ENCODE results near the gene SPATA2.

Gene SPATA2

GRCh38 chr20:49909499-49910339 is 5.6 kb downstream of the SPATA2 start:
- Histone ChIP-seq H3K9ac (ENCODE audit: low read depth, low read length) (no peak overlapping the region), H3K4me1 (ENCODE audit: control insufficient read depth, insufficient read depth, low read length) (peaks cover 6% of the 10 kb centered on the region), H3K27ac (ENCODE audit: low read depth, low read length) (no peak overlapping the region), H3K27me3 (ENCODE audit: control insufficient read depth, insufficient read depth, low read length) (no peaks in the 10 kb centered on the region), H3K9me3 (ENCODE audit: control insufficient read depth, insufficient read depth, low read length) (no peaks in the 10 kb centered on the region), H3K36me3 (ENCODE audit: control insufficient read depth, insufficient read depth, low read length) (peaks cover 32% of the 10 kb centered on the region), H3K4me3 (ENCODE audit: low read depth, low read length) (no peak overlapping the region)

GRCh38 chr20:49908258-49908565 is 7.1 kb downstream of the SPATA2 start:
- Histone ChIP-seq H3K4me1 (ENCODE audit: control insufficient read depth, insufficient read depth, low read length) (no peaks in the 10 kb centered on the region), H3K36me3 (ENCODE audit: control insufficient read depth, insufficient read depth, low read length) (peaks cover 42% of the 10 kb centered on the region), H3K27ac (ENCODE audit: low read depth, low read length) (no peak overlapping the region), H3K4me3 (ENCODE audit: low read depth, low read length) (no peak overlapping the region), H3K9me3 (ENCODE audit: control insufficient read depth, insufficient read depth, low read length) (no peaks in the 10 kb centered on the region), H3K27me3 (ENCODE audit: control insufficient read depth, insufficient read depth, low read length) (no peaks in the 10 kb centered on the region), H3K9ac (ENCODE audit: low read depth, low read length) (no peak overlapping the region)

GRCh38 chr20:49907405-49908257 is 7.7 kb downstream of the SPATA2 start:
- Histone ChIP-seq H3K4me3 (ENCODE audit: low read depth, low read length) (no peak overlapping the region), H3K9ac (ENCODE audit: low read depth, low read length) (no peak overlapping the region)

GRCh38 chr20:49906615-49907154 is 8.6 kb downstream of the SPATA2 start:
- Histone ChIP-seq H3K27ac (ENCODE audit: low read depth, low read length) (no peak overlapping the region), H3K4me1 (ENCODE audit: control insufficient read depth, insufficient read depth, low read length) (no peaks in the 10 kb centered on the region), H3K36me3 (ENCODE audit: control insufficient read depth, insufficient read depth, low read length) (peaks cover 43% of the 10 kb centered on the region), H3K4me3 (ENCODE audit: low read depth, low read length) (no peak overlapping the region), H3K9ac (ENCODE audit: low read depth, low read length) (no peak overlapping the region), H3K27me3 (ENCODE audit: control insufficient read depth, insufficient read depth, low read length) (no peaks in the 10 kb centered on the region), H3K9me3 (ENCODE audit: control insufficient read depth, insufficient read depth, low read length) (no peaks in the 10 kb centered on the region)

More at GRCh38 chr20:49907405-49908257, 7.7 kb downstream of the SPATA2 start:
- no peaks in the 10 kb centered on the region for H3K9me3 ChIP-seq (ENCODE audit: control insufficient read depth, insufficient read depth, low read length)
- H3K27me3 ChIP-seq (ENCODE audit: control insufficient read depth, insufficient read depth, low read length), result no peaks in the 10 kb centered on the region
- no peaks in the 10 kb centered on the region for H3K4me1 ChIP-seq (ENCODE audit: control insufficient read depth, insufficient read depth, low read length)
- H3K27ac ChIP-seq (ENCODE audit: low read depth, low read length), result no peak overlapping the region
- H3K36me3 ChIP-seq (ENCODE audit: control insufficient read depth, insufficient read depth, low read length), result peaks cover 43% of the 10 kb centered on the region

- peaks cover 43% of the 10 kb centered on the region for H3K36me3 ChIP-seq (ENCODE audit: control insufficient read depth, insufficient read depth, low read length)
These were observed 9.2 kb downstream of the SPATA2 start for GRCh38 chr20:49906101-49906604.

GRCh38 chr20:49905415-49906091 is 9.8 kb downstream of the SPATA2 start:
- Histone ChIP-seq H3K4me1 (ENCODE audit: control insufficient read depth, insufficient read depth, low read length) (no peaks in the 10 kb centered on the region), H3K27me3 (ENCODE audit: control insufficient read depth, insufficient read depth, low read length) (no peaks in the 10 kb centered on the region), H3K9ac (ENCODE audit: low read depth, low read length) (no peak overlapping the region), H3K4me3 (ENCODE audit: low read depth, low read length) (no peak overlapping the region), H3K27ac (ENCODE audit: low read depth, low read length) (no peak overlapping the region), H3K9me3 (ENCODE audit: control insufficient read depth, insufficient read depth, low read length) (no peaks in the 10 kb centered on the region), H3K36me3 (ENCODE audit: control insufficient read depth, insufficient read depth, low read length) (peaks cover 43% of the 10 kb centered on the region)

More at GRCh38 chr20:49906101-49906604, 9.2 kb downstream of the SPATA2 start:
- H3K4me1 ChIP-seq (ENCODE audit: control insufficient read depth, insufficient read depth, low read length), result no peaks in the 10 kb centered on the region
- H3K9ac ChIP-seq (ENCODE audit: low read depth, low read length), result no peak overlapping the region
- H3K27me3 ChIP-seq (ENCODE audit: control insufficient read depth, insufficient read depth, low read length), result no peaks in the 10 kb centered on the region
- H3K4me3 ChIP-seq (ENCODE audit: low read depth, low read length), result no peak overlapping the region
- H3K9me3 ChIP-seq (ENCODE audit: control insufficient read depth, insufficient read depth, low read length), result no peaks in the 10 kb centered on the region
- H3K27ac ChIP-seq (ENCODE audit: low read depth, low read length), result no peak overlapping the region

GRCh38 chr20:49904440-49905214 is 10.7 kb downstream of the SPATA2 start:
- Histone ChIP-seq H3K36me3 (ENCODE audit: control insufficient read depth, insufficient read depth, low read length) (peaks cover 43% of the 10 kb centered on the region), H3K27me3 (ENCODE audit: control insufficient read depth, insufficient read depth, low read length) (no peaks in the 10 kb centered on the region), H3K27ac (ENCODE audit: low read depth, low read length) (no peak overlapping the region), H3K9ac (ENCODE audit: low read depth, low read length) (no peak overlapping the region), H3K4me1 (ENCODE audit: control insufficient read depth, insufficient read depth, low read length) (no peaks in the 10 kb centered on the region), H3K9me3 (ENCODE audit: control insufficient read depth, insufficient read depth, low read length) (no peaks in the 10 kb centered on the region), H3K4me3 (ENCODE audit: low read depth, low read length) (no peak overlapping the region)

- no peaks in the 10 kb centered on the region for H3K9me3 ChIP-seq (ENCODE audit: control insufficient read depth, insufficient read depth, low read length)
- no peaks in the 10 kb centered on the region for H3K4me1 ChIP-seq (ENCODE audit: control insufficient read depth, insufficient read depth, low read length)
- no peak overlapping the region for H3K27ac ChIP-seq (ENCODE audit: low read depth, low read length)
- H3K4me3 ChIP-seq (ENCODE audit: low read depth, low read length), result no peak overlapping the region
- H3K27me3 ChIP-seq (ENCODE audit: control insufficient read depth, insufficient read depth, low read length), result no peaks in the 10 kb centered on the region
- no peak overlapping the region for H3K9ac ChIP-seq (ENCODE audit: low read depth, low read length)
- H3K36me3 ChIP-seq (ENCODE audit: control insufficient read depth, insufficient read depth, low read length), result peaks cover 29% of the 10 kb centered on the region
These were observed 13.7 kb downstream of the SPATA2 start for GRCh38 chr20:49901588-49901987.

- Histone ChIP-seq H3K36me3 (ENCODE audit: control insufficient read depth, insufficient read depth, low read length) (peaks cover 11% of the 10 kb centered on the region), H3K9ac (ENCODE audit: low read depth, low read length) (no peak overlapping the region), H3K27me3 (ENCODE audit: control insufficient read depth, insufficient read depth, low read length) (no peaks in the 10 kb centered on the region), H3K27ac (ENCODE audit: low read depth, low read length) (no peak overlapping the region), H3K9me3 (ENCODE audit: control insufficient read depth, insufficient read depth, low read length) (no peaks in the 10 kb centered on the region), H3K4me3 (ENCODE audit: low read depth, low read length) (no peak overlapping the region), H3K4me1 (ENCODE audit: control insufficient read depth, insufficient read depth, low read length) (no peaks in the 10 kb centered on the region)
These were observed 15.6 kb downstream of the SPATA2 start for GRCh38 chr20:49899541-49900383.
